Nephron progenitor cell (in vitro differentiated cells): Measurements from ENCODE around the gene RAPGEF2.

Experiments used
- DNase-seq: peaks from one replicate; pipeline ENCODE4 v3.0.0; 2021
- H3K27ac Mint-ChIP-seq: 2 replicates; pipeline ENCODE4 v1.8.0; 2021; ENCODE audit warnings: mild to moderate bottlenecking, moderate library complexity, mixed read lengths
- H3K27me3 Mint-ChIP-seq: 2 replicates; pipeline ENCODE4 v1.8.0; 2021; ENCODE audit warnings: mild to moderate bottlenecking, low read depth, mixed read lengths; ENCODE audit not compliant: poor library complexity
- H3K36me3 Mint-ChIP-seq: 2 replicates; pipeline ENCODE4 v1.8.0; 2021; ENCODE audit warnings: low read depth, mixed read lengths
- H3K4me1 Mint-ChIP-seq: 2 replicates; pipeline ENCODE4 v1.8.0; 2021; ENCODE audit warnings: mixed read lengths
- H3K4me3 Mint-ChIP-seq: 2 replicates; pipeline ENCODE4 v1.8.0; 2021; ENCODE audit warnings: mild to moderate bottlenecking, moderate library complexity, mixed read lengths
- H3K9me3 Mint-ChIP-seq: 2 replicates; pipeline ENCODE4 v1.8.0; 2021; ENCODE audit warnings: mild to moderate bottlenecking, moderate library complexity, mixed read lengths
- CTCF ChIP-seq: fragments of 200-600 bp; sonication (generic); IDR thresholded peaks from 2 replicates; pipeline ENCODE4 v1.5.0; 2021; ENCODE audit warnings: antibody characterized with exemption

The RAPGEF2 gene

GRCh38 chr4:159273141-159273438 lies 170.2 kb downstream of the RAPGEF2 start:
- Mint-ChIP-seq H3K4me3 (no peak overlapping the region), H3K27me3 (no peaks in the 10 kb centered on the region), H3K36me3 (peaks cover 8% of the 10 kb centered on the region)

GRCh38 chr4:159273841-159274240 lies 171.0 kb downstream of the RAPGEF2 start:
- H3K4me3 Mint-ChIP-seq, result no peak overlapping the region
- TF ChIP-seq CTCF, result no peak
- no peaks in the 10 kb centered on the region for H3K27me3 Mint-ChIP-seq
- H3K9me3 Mint-ChIP-seq, result peaks cover 5% of the 10 kb centered on the region
- H3K36me3 Mint-ChIP-seq, result peaks cover 8% of the 10 kb centered on the region
- peaks cover 17% of the 10 kb centered on the region for H3K4me1 Mint-ChIP-seq
- DNase-seq, result no peak
- H3K27ac Mint-ChIP-seq, result no peak overlapping the region

More at GRCh38 chr4:159273141-159273438, 170.2 kb downstream of the RAPGEF2 start:
- peaks cover 17% of the 10 kb centered on the region for H3K4me1 Mint-ChIP-seq
- TF ChIP-seq CTCF, result no peak
- no peak for DNase-seq
- H3K27ac Mint-ChIP-seq, result no peak overlapping the region
- peaks cover 5% of the 10 kb centered on the region for H3K9me3 Mint-ChIP-seq

GRCh38 chr4:159278399-159278798 lies 175.5 kb downstream of the RAPGEF2 start:
- TF ChIP-seq CTCF, result no peak
- Mint-ChIP-seq H3K27me3 (no peaks in the 10 kb centered on the region), H3K36me3 (peaks cover 13% of the 10 kb centered on the region), H3K27ac (no peak overlapping the region), H3K9me3 (peaks cover 5% of the 10 kb centered on the region), H3K4me1 (peaks cover 3% of the 10 kb centered on the region), H3K4me3 (no peak overlapping the region)
- DNase-seq, result no peak

GRCh38 chr4:159279084-159279483 lies 176.2 kb downstream of the RAPGEF2 start:
- Mint-ChIP-seq H3K27ac (peak overlapping the region; percentile 59), H3K4me3 (no peak overlapping the region), H3K36me3 (peaks cover 13% of the 10 kb centered on the region), H3K9me3 (peaks cover 5% of the 10 kb centered on the region), H3K27me3 (no peaks in the 10 kb centered on the region), H3K4me1 (peaks cover 9% of the 10 kb centered on the region)
- no peak for TF ChIP-seq CTCF
- no peak for DNase-seq

GRCh38 chr4:159280442-159281172 lies 177.7 kb downstream of the RAPGEF2 start:
- DNase-seq, result no peak
- Mint-ChIP-seq H3K9me3 (peaks cover 5% of the 10 kb centered on the region), H3K36me3 (peaks cover 19% of the 10 kb centered on the region), H3K4me1 (peaks cover 13% of the 10 kb centered on the region), H3K27me3 (no peaks in the 10 kb centered on the region), H3K27ac (no peak overlapping the region), H3K4me3 (no peak overlapping the region)
- TF ChIP-seq CTCF, result no peak

GRCh38 chr4:159281771-159282170 lies 178.9 kb downstream of the RAPGEF2 start:
- DNase-seq, result no peak
- no peak for TF ChIP-seq CTCF
- Mint-ChIP-seq H3K9me3 (peaks cover 5% of the 10 kb centered on the region), H3K27me3 (no peaks in the 10 kb centered on the region), H3K4me3 (no peak overlapping the region), H3K27ac (no peak overlapping the region), H3K36me3 (peaks cover 24% of the 10 kb centered on the region), H3K4me1 (peaks cover 13% of the 10 kb centered on the region)
